GM19324 (cell line): Measurements from ENCODE around the gene OR4C11.
A peak's percentile ranks its signal among the peaks of the same experiment; 100 is the strongest.

ENCODE experiments used
- ATAC-seq: cut with Tn5 transposase; IDR thresholded peaks from one replicate; pipeline ENCODE4 v1.9.1; 2021; ENCODE audit warnings: mild to moderate bottlenecking, moderate library complexity; ENCODE audit not compliant: unreplicated experiment, low FRiP score

Gene OR4C11

GRCh38 chr11:55607545-55607944, at the start of gene OR4C11:
Gene OR4C11 (minus strand): TSS chr11:55607645. CDS start chr11:55604373, 3,272 bp downstream.
- no peak for ATAC-seq

DNA sequence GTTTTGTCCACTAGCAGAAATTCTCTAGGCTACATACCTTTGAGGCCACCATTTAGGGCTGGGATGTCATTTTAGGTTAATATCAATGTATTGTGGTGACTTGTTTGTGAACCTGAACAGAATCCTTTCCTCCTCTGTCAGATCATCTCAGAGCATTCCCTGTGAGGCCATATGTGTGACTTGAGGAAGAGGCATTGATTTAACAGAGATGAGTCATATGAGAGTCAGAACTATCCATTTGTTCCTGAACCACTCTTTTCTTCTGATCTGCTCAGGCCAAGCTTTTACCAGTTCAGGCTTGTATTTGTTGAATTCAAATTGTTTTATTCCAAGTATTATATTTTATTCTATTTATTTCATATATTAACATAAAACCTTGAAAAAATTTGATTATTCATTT, 47.7 kb upstream of the OR4C11 start:
- no peak for ATAC-seq

DNA sequence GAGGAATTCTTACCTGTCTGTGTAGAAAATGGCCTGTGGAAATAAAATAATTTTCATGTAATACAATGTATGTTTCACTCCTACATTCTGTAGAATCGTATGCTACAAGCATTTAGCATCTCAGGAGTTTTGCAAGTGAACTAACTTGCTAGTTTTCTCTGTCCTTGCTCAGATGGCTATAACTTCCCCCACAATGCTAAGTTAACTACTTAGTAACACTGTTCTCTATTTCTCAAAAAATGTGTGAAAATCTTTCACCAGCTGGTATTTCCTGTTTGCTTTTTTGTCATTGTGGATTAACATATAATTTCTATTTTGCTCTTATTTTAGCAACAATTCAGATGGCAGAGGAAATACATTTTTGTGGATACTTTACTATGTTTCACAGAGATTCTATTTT, 45.1 kb upstream of the OR4C11 start:
- no peak for ATAC-seq

DNA sequence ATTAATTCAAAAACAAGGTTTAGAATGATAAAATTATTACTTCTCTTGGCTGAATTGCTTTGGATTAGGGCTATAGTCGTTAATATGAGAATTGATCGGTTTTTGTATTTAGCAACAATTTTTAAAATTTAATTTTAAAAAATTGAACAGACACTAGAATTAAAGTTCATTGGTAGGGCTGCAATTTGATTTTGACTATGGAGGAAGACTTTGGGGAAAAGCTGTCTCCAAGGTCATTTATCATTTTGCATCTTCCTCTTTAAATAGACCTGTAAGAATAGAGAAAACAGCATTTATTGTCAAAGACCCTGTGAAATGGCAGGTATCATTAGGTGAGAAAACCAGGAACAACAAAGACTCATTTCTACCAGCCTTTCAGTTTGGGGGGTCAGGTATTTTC, 40.6 kb upstream of the OR4C11 start, which contains the start of gene OR4S2:
Gene OR4S2 (plus strand): TSS at position 301 of the 400 bp plus-strand sequence. CDS start 2,577 bp downstream, outside the sequence.
- no peak for ATAC-seq

DNA sequence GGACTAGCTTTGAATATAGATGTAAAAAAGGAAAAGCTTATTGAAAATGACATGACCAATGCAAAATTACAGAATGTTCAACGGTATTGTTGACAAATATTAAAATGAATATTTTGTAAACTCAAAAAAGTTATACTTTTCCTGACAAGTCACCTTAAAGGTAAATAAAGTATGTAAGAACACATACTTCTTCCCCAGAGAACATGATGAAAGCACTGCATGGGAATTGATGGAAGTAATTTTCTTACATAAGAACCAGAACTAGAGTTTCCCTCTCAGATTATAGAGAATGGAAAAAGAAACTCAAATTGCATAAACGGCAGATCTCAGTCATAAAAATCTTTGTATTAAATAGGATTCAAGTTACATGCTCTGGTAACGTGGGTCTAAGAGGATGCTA, 27.4 kb upstream of the OR4C11 start, which contains the start of gene OR4P4:
Gene OR4P4 (plus strand): TSS at position 301 of the 400 bp plus-strand sequence.
- no peak for ATAC-seq

DNA sequence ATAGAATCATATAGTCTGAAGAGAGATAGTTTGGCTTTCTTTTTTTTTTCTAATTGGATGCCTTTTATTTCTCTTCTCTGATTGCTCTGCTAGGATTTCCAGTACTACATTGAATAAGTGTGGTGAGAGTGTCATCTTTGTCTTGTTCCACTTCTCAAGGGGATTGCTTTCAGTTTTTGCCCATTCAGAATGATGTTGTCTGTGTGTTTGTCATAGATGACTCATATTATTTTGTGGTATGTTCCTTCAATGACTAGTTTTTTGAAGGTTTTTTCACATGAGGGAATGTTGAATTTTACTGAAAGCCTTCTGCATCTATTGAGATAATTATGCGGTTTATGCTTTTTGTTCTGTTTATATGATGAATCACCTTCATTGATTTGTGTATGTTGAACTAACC, 17.1 kb upstream of the OR4C11 start:
- no peak for ATAC-seq

DNA sequence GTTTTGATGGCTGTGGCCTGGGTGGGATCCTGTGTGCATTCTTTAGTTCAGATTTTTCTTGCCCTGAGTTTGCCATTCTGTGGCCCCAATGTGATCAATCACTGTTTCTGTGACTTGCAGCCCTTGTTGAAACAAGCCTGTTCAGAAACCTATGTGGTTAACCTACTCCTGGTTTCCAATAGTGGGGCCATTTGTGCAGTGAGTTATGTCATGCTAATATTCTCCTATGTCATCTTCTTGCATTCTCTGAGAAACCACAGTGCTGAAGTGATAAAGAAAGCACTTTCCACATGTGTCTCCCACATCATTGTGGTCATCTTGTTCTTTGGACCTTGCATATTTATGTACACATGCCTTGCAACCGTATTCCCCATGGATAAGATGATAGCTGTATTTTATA, 34.9 kb downstream of the OR4C11 start:
- ATAC-seq = peak; percentile 95

DNA sequence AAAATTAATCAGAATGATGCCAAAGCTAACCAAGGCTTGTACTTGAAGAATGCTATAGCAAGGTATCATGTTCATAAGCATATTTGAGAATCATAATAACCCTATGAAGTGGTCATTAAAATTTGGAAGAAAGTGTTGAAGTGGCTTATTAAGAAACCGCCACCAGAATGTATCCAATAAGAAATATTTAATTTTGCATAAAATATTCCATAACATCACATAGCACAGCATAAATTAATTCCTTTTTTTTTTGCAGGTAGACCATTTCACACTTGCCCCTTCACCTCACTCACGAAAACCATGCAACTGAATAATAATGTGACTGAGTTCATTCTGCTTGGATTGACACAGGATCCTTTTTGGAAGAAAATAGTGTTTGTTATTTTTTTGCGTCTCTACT, 35.6 kb downstream of the OR4C11 start, which contains the start of gene OR4C16:
Gene OR4C16 (plus strand): TSS at position 301 of the 400 bp plus-strand sequence. CDS start 0 bp downstream, at position 301.
- no peak for ATAC-seq

- ATAC-seq = no peak
Measured at GRCh38 chr11:55554169-55554568, 53.3 kb downstream of the OR4C11 start, which contains the start of gene OR4C15. Gene OR4C15 (plus strand): TSS chr11:55554469. CDS start chr11:55554469, 0 bp downstream.
